GM13976 (cell line): ENCODE measurements around the gene CHRNB4.

ENCODE experiments used
- DNase-seq: peaks from one replicate; pipeline ENCODE4 v3.0.0; 2012; ENCODE audit warnings: low spot score
- in situ Hi-C: fragments of 300-500 bp; cut with MboI; formaldehyde crosslinking; loops from one replicate; pipeline ENCODE4 v1.12.0; 2022; ENCODE audit warnings: low sequenced_read_pairs, mixed read lengths, inconsistent platforms; ENCODE audit not compliant: unreplicated experiment
- TF ChIP-seq, protein P1 (sequence below): IDR thresholded peaks from 2 replicates; pipeline ENCODE4 v1.5.1; 2012; ENCODE audit warnings: borderline replicate concordance, mild to moderate bottlenecking; ENCODE audit not compliant: insufficient read depth; ENCODE audit errors: extremely low read depth, missing control alignments, control extremely low read depth

The CHRNB4 gene

DNA sequence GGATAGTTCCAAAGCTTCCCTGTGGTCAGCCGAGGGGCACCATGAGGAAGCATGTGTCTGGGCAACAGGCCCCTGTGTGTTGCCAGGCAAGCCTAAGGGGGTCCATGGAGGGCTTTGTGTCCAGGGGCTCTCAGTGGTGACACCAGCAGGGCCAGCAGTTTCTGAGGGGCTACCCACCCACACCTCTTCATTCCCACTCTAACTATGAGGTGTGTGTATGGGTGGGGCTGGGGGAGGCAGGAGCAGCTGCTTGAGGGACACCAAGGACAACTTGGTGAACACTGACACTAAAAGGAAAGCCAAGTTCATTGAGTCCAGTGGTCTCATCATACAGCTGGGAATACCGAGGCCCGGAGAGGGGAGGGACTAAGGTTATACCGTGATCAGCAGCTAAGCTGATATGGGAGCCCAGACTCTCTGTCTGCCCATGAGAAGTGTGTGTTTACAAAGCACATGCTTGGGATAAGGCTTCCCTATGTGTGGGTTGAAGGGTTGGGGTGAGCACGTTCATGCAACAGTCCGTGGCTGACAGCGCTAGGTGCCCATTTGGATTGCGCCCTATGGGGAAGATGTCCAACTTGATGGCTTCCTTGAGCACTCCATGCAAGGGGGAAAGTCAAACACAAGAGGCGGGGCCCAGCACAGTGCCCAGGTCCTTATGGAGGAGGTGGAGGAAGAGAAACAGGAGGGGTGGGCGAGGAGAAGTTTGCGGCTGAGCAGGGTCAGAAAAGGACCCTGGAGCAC, 34.8 kb upstream of the CHRNB4 start:
- TF ChIP-seq, protein P1, sequence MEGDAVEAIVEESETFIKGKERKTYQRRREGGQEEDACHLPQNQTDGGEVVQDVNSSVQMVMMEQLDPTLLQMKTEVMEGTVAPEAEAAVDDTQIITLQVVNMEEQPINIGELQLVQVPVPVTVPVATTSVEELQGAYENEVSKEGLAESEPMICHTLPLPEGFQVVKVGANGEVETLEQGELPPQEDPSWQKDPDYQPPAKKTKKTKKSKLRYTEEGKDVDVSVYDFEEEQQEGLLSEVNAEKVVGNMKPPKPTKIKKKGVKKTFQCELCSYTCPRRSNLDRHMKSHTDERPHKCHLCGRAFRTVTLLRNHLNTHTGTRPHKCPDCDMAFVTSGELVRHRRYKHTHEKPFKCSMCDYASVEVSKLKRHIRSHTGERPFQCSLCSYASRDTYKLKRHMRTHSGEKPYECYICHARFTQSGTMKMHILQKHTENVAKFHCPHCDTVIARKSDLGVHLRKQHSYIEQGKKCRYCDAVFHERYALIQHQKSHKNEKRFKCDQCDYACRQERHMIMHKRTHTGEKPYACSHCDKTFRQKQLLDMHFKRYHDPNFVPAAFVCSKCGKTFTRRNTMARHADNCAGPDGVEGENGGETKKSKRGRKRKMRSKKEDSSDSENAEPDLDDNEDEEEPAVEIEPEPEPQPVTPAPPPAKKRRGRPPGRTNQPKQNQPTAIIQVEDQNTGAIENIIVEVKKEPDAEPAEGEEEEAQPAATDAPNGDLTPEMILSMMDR: no peak
- no peak for DNase-seq
- in situ Hi-C loops: no loop called here

DNA sequence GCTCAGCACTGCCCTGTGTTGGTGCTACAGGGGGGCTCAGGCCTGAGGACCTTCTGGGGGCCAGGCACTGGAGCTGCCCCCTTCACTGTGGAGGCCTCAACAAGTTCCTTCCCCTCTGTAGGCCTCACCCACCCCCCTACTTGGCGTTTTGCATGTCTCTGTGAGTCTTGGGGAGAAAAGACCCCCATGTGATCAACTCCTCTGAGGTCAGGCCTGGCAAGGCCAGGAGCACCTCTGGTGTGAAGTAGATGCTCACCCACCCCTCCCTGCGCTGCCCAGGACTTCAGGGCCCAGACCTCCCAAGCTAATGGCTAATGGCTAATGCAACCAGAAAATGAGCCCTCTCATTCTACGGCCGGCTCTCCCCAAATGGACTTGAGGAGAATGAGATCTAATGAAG, 34.2 kb upstream of the CHRNB4 start:
- DNase-seq: no peak
- in situ Hi-C loops: no loop called here
- TF ChIP-seq, protein P1: no peak

- in situ Hi-C loops: no loop called here
- DNase-seq: no peak
- TF ChIP-seq, protein P1: no peak
These were observed 33.0 kb upstream of the CHRNB4 start for GRCh38 chr15:78673917-78674444.

DNA sequence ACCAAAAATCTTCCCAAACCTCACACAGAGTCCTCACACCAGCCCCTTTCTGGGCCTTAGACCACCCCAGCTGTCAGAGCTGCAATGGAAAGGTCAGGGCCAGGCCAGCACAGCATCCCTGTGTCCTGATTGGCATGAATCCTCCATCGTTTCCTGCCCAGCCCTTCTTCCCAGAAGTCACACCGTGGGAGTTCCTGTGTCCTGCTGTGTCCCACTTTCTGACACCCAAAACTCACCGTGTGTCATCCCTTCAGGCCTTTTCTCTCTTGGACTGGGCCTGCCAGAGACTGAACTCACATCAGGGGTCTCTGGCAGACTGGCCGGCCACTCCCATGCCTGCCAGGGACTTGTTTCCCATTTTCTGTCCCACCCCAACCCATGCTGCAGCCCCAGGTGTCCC, 32.5 kb upstream of the CHRNB4 start:
- no peak for DNase-seq
- TF ChIP-seq, protein P1: no peak
- in situ Hi-C loops: no loop called here

DNA sequence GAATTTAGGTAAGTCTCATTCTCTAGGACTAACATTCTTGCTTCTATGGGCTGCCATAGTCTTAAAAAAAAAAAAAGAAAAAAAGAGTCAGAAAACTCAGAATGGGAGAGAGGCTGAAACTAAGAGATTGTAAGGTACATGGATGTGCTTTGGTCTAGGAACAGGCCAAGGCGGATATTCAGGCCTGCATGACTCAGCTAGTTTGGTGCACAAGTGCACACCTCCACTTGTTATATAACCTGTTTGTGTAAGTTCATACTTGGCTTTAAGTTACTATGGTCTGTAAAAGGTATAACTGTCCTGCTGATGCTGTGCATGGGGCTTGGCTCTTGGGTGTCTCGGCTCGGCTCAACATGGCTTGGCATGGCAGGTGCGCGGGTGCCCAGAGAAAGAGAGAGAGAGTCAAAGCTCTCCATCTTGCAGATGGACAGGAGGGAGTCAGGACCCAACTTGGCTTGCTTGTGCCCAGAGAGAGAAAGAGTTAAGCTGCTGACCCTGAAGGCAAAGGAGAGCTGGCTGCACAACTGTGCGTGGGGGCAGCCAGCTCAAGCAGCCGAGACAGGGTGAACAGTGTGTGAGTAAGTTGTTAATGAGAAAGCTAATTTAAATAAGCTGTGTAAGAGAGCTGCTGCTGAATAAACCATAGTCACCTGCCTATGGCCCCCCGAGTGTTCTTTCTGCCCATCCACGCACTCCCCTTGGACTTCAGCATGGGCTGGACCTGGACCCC, 31.4 kb upstream of the CHRNB4 start:
- no peak for DNase-seq
- TF ChIP-seq, protein P1: no peak
- in situ Hi-C loops: no loop called here

GRCh38 chr15:78671626-78672211, 30.7 kb upstream of the CHRNB4 start:
- DNase-seq: no peak
- TF ChIP-seq, protein P1: no peak
- in situ Hi-C loops: no loop called here
